ENCODE results near the gene ZBED1. TPM values are rescaled to one million over a fixed set of nuclear protein-coding genes. Genes with fewer than 3 reads are reported as not detected.

The ZBED1 gene
- total and polyA plus RNA-seq, 9 of the 15 experiments (the other 6 are each of a cell fraction or from before 2014, with no cell fraction given), result 0.61 to 27.6 (median 13.9) TPM

GRCh38 chrX:2538031-2538757, 37.4 kb upstream of the ZBED1 start:
- no TSS peak for BruUV-seq (replicated peaks)
- H3K79me2 ChIP-seq (ENCODE audit: control insufficient read depth, insufficient read depth, low read length), result no peaks in the 10 kb centered on the region
- H3K9me1 ChIP-seq (ENCODE audit: control insufficient read depth, insufficient read depth, low read length), result no peaks in the 10 kb centered on the region
- ATAC-seq, result no peak
- H2AFZ ChIP-seq (ENCODE audit: low read depth, low read length), result no peak overlapping the region
- intact Hi-C loops (cut with micrococcal nuclease) (no loop called here), in situ Hi-C loops (cut with MboI) (no loop called here)
- POLR2A ChIA-PET, result no interaction called here
- CTCF ChIA-PET (ENCODE audit: low intra/inter-chr PET ratio), result no interaction called here
- no peaks in the 10 kb centered on the region for H3K36me3 ChIP-seq (ENCODE audit: control insufficient read depth, insufficient read depth, low read length)
- no peak for DNase-seq (ENCODE audit: extremely low read depth in 1 of 4, low spot score in 3 of 4)
- H3K9ac ChIP-seq (ENCODE audit: insufficient read depth in 1 of 2, low read depth in 2 of 2, low read length in 2 of 2), result no peak overlapping the region
- H3K27ac ChIP-seq (ENCODE audit: extremely low read depth, low read depth, low read length), result no peak overlapping the region
- no peak overlapping the region for H3K4me2 ChIP-seq (ENCODE audit: insufficient read depth, low read length)
- H3K4me3 ChIP-seq, result no peak overlapping the region
- H3K27me3 ChIP-seq (ENCODE audit: control insufficient read depth in 2 of 2, insufficient read depth in 2 of 2, low read length in 2 of 2), result peaks cover 5 to 6% of the 10 kb centered on the region in 2 experiments; a peak in 3 of 5 replicates
- FAIRE-seq, result no peak
- WGBS (ENCODE audit: insufficient coverage, low coverage, missing lambda C conversion rate), result 2% methylated on average over 14 of the region's 15 CpGs
- H4K20me1 ChIP-seq (replicated peaks; ENCODE audit: control insufficient read depth, insufficient read depth, low read length), result no peaks in the 10 kb centered on the region
- no peaks in the 10 kb centered on the region for H3K9me3 ChIP-seq (replicated peaks; ENCODE audit: control insufficient read depth, insufficient read depth, low read depth, low read length)
- H3K4me1 ChIP-seq (replicated peaks in 1 of 2; ENCODE audit: control insufficient read depth in 2 of 2, insufficient read depth in 2 of 2, low read length in 2 of 2), result no peaks in the 10 kb centered on the region; a peak in 2 of 5 replicates
- no peak for TF ChIP-seq ZNF134 (CRISPR knock-in tag; conservative IDR thresholded peaks at IDR 0.05)
- no peak for TF ChIP-seq ZBTB5 (IDR thresholded peaks at IDR 0.05)
- TF ChIP-seq PKNOX1 (IDR thresholded peaks at IDR 0.05), result no peak
- TF ChIP-seq HDAC1 (IDR thresholded peaks at IDR 0.05), result no peak
- no peak for TF ChIP-seq JUND (IDR thresholded peaks at IDR 0.05; ENCODE audit: borderline replicate concordance, low read depth, low read length)
- TF ChIP-seq JUND (tag; IDR thresholded peaks at IDR 0.05; ENCODE audit: borderline replicate concordance, low read depth, low read length), result no peak
- TF ChIP-seq HDAC6 (IDR thresholded peaks at IDR 0.05; ENCODE audit: low read depth, low read length), result no peak
- no peak for TF ChIP-seq HOXB6 (CRISPR knock-in tag; IDR thresholded peaks at IDR 0.05; ENCODE audit: borderline replicate concordance)
- no peak for TF ChIP-seq BRF2 (IDR thresholded peaks at IDR 0.05; ENCODE audit: borderline replicate concordance, insufficient read depth, insufficient read length)
